Measurements from ENCODE around the gene ENDOV.
A peak's percentile ranks its signal among the peaks of the same experiment; 100 is the strongest.
"Not testable (repeated sequence)": the region's sequence is repeated elsewhere in the genome, so short reads cannot be mapped to it uniquely, and the experiment has no call there.

The ENDOV gene

GRCh38 chr17:80402959-80403358, 12.0 kb upstream of the ENDOV start:
- no peak overlapping the region for H3K4me3 ChIP-seq (ENCODE audit: low read depth, low read length)
- in situ Hi-C loops (cut with HindIII; ENCODE audit: low sequenced_read_pairs) = no loop called here
- DNase-seq (ENCODE audit: low read depth, low spot score) = no peak
- no peak for TF ChIP-seq CTCF (IDR thresholded peaks at IDR 0.05; ENCODE audit: low read depth, low read length)

- no peak for TF ChIP-seq CTCF (IDR thresholded peaks at IDR 0.05; ENCODE audit: low read depth, low read length)
- in situ Hi-C loops (cut with HindIII; ENCODE audit: low sequenced_read_pairs) = no loop called here
- no peak overlapping the region for H3K4me3 ChIP-seq (ENCODE audit: low read depth, low read length)
- DNase-seq (ENCODE audit: low read depth, low spot score) = no peak
Observed at GRCh38 chr17:80406146-80406545, 8.8 kb upstream of the ENDOV start.

GRCh38 chr17:80407917-80408316, 7.0 kb upstream of the ENDOV start:
- in situ Hi-C loops (cut with HindIII; ENCODE audit: low sequenced_read_pairs); DNase-seq (ENCODE audit: low read depth, low spot score); H3K4me3 ChIP-seq (ENCODE audit: low read depth, low read length): not testable (repeated sequence)

- TF ChIP-seq CTCF (IDR thresholded peaks at IDR 0.05; ENCODE audit: low read depth, low read length) = no peak
- no peak for DNase-seq (ENCODE audit: low read depth, low spot score)
- in situ Hi-C loops (cut with HindIII; ENCODE audit: low sequenced_read_pairs) = no loop called here
- H3K4me3 ChIP-seq (ENCODE audit: low read depth, low read length) = no peak overlapping the region
Observed at GRCh38 chr17:80408872-80409271, 6.1 kb upstream of the ENDOV start.

- H3K4me3 ChIP-seq (ENCODE audit: low read depth, low read length) = no peak overlapping the region
- no peak for TF ChIP-seq CTCF (IDR thresholded peaks at IDR 0.05; ENCODE audit: low read depth, low read length)
- in situ Hi-C loops (cut with HindIII; ENCODE audit: low sequenced_read_pairs) = no loop called here
- DNase-seq (ENCODE audit: low read depth, low spot score) = no peak
Observed at GRCh38 chr17:80409626-80410025, 5.3 kb upstream of the ENDOV start.

- DNase-seq (ENCODE audit: low read depth, low spot score); in situ Hi-C loops (cut with HindIII; ENCODE audit: low sequenced_read_pairs); H3K4me3 ChIP-seq (ENCODE audit: low read depth, low read length): not testable (repeated sequence)
Observed at GRCh38 chr17:80410441-80411087, 4.4 kb upstream of the ENDOV start.

- H3K4me3 ChIP-seq (ENCODE audit: low read depth, low read length) = peak overlapping the region; percentile 90
- TF ChIP-seq CTCF (IDR thresholded peaks at IDR 0.05; ENCODE audit: low read depth, low read length) = peak; percentile 9
- no peak for DNase-seq (ENCODE audit: low read depth, low spot score)
- in situ Hi-C loops (cut with HindIII; ENCODE audit: low sequenced_read_pairs) = no loop called here
Observed at GRCh38 chr17:80413771-80414507, 1.0 kb upstream of the ENDOV start.

Data from astrocyte of the spinal cord (primary cell).